GM23248 (cell line): ENCODE measurements around the gene R3HDM2.

Experiments used
- EZH2 ChIP-seq: fragments of 200-600 bp; sonication (generic); IDR thresholded peaks from 2 replicates; pipeline ENCODE4 v1.6.1; 2018; ENCODE audit warnings: antibody characterized with exemption, mild to moderate bottlenecking; ENCODE audit not compliant: insufficient read depth, poor library complexity, severe bottlenecking
- EZH2phosphoT487 ChIP-seq: fragments of 200-600 bp; sonication (generic); IDR thresholded peaks from 2 replicates; pipeline ENCODE4 v1.6.1; 2018; ENCODE audit warnings: antibody characterized with exemption, moderate library complexity, mild to moderate bottlenecking, low read depth; ENCODE audit not compliant: insufficient read depth

DNA sequence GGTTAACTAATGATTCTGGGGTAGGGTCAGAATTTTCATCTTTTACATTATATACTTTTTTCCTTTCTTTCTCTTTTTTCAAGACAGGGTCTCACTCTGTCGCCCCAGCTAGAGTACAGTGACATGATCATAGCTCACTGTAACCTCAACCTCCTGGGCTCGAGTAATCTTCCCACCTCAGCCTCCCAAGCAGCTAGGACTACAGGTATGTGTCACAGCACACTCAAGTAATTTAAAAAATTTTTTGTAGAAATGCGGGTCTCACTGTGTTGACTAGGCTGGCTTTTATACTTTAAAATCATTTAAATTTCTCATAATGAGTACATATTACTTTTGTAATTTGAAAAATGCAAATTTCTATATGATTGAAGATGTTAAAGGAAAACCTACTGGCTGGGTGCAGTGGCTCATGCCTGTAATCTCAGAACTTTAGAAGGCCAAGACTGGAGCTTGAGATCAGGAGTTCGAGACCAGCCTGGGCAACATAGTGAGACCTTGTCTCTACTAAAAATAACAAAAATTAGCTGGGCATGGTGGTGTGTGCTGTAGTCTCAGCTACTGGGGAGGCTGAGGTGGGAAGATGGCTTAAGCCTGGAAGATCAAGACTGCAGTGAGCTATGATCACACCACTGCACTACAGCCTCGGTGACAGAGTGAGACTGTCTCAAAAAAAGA lies 25.7 kb downstream of the R3HDM2 start:
- TF ChIP-seq EZH2 (no peak), EZH2phosphoT487 (no peak)
